Measurements from ENCODE around the gene IRF4.

IRF4 gene

DNA sequence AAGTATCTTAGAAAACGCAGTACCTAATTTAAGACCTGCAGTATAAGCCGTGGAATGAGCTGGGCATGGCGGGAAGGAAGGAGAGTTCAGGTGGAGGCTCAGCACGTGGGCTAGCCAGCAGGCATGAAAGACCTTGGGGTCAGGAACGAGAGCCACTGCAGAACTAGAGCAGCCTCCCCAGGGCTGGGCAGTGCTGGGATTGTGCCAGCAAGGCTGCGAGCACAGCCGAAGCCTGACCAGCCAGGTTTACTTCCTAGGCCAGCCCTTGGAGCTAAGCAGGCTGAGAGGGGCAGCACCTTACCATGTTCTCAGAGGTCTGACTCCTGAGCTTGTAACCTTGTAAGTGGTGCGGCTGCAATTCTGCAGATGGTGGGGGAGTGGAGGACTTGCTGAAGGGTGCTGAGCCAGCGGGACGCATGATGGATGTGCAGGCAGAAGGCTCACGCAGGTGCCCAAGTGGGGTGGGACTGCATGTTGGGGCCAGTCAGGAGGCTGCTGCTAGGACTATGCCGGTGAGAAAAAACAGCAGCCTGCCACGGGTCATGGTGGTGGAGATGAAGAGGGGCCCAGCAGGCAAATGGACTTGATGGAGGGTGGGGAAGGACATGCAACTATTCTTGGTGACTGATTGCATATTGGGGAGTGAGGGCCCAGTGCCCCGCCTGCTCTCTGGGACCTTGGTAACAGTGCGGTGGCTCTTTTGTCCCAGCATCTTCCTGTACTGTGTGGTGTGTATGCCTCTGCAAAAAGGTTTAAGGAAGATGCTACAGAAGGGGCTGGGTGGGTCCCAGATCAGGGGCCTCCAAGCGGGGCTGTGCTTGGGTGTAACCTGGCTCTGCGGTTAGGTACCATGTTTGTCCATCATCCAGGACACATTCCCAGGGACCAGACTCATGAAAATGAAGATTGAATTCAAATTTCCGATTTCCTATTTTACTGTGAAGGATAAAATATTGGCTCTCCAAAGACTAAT lies 37.6 kb upstream of the IRF4 start:
- no peak for DNase-seq

- DNase-seq = no peak
These were observed 36.8 kb upstream of the IRF4 start for GRCh38 chr6:354631-355280.

- no peak for DNase-seq
These were observed 36.0 kb upstream of the IRF4 start for GRCh38 chr6:355373-356208.

DNA sequence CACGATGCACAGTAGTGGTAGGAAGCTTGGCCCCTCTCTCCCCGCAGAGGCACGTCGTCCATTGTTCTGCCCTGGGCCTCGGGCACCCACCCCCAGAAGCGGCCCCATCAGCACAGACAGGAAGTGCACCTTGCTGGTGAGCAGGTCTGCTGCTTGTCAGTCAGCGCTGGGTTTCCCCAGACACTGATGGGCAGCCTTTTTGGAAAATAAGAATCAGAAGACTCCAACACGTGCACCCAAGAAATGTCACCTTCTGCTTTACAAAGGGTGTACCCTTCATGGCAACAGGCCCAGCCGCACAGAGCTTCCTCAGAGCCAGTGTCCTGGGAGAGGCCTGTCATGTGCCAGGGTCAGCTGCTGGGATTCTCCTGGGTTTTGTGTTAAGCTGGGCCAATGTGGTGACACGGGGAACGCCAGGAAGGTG lies 34.7 kb upstream of the IRF4 start:
- DNase-seq = no peak

GRCh38 chr6:357261-357790 lies 34.2 kb upstream of the IRF4 start:
- DNase-seq = no peak

GRCh38 chr6:357791-358341 lies 33.7 kb upstream of the IRF4 start:
- DNase-seq = no peak

GRCh38 chr6:358432-358831 lies 33.1 kb upstream of the IRF4 start:
- DNase-seq = no peak

DNA sequence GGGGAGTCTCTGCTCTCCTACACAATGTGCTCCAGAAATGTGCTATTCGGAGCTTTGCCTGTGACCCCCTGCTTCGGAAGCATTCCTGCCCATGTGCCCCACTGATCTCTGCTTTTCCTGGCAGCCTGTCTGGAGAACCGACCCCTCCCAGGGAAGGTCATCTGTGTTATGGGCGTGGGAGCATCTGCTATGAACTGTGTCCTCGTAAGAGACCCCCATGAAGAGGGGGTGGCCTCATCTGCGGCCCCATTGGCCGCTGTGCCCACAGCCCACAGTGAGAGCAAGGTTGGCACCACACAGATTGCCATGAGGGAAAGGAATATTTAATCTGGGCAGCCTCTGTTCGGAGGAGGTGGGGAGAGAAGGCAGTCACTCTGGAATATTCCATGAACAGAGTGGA lies 32.7 kb upstream of the IRF4 start:
- no peak for DNase-seq

DNA sequence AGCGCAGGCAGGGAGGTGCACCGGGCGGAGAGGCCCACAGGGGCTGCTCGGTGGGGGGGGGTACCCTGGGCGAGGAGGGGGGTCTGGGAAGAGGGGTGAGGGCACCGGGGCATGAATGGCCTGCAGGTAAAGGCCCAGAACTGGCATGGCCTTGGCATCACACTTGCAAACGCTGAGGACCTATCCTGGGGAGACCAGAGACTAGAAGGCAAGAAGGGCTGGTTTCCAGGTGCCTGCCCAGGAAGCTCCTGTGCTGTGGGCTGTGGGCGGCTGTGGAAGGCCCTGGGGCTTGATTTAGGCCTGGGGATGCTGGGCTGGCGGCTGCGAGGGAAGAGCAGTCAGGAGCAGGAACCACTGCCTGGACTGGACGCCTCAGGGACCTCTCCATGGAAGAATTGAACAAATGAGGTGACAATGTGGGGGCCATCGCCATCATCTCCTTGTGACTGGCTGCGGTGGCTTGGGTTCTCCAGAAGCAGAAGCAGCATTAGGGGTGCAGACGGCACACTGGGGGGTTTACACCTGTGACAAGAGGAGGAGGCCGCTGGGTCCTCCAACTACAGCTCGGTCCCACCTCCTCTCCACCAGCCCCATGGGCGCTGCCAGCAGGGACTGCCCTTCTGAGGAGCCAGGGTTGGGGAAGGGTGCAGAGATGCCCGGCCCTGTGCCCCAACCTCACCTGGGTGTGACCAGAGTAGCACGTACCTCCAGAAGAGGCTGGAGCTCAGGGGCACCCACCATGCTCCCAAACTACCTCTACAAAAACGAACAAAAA lies 32.1 kb upstream of the IRF4 start:
- no peak for DNase-seq

GRCh38 chr6:360349-360748 lies 31.2 kb upstream of the IRF4 start:
- no peak for DNase-seq

GRCh38 chr6:360764-361373 lies 30.7 kb upstream of the IRF4 start:
- no peak for DNase-seq

DNA sequence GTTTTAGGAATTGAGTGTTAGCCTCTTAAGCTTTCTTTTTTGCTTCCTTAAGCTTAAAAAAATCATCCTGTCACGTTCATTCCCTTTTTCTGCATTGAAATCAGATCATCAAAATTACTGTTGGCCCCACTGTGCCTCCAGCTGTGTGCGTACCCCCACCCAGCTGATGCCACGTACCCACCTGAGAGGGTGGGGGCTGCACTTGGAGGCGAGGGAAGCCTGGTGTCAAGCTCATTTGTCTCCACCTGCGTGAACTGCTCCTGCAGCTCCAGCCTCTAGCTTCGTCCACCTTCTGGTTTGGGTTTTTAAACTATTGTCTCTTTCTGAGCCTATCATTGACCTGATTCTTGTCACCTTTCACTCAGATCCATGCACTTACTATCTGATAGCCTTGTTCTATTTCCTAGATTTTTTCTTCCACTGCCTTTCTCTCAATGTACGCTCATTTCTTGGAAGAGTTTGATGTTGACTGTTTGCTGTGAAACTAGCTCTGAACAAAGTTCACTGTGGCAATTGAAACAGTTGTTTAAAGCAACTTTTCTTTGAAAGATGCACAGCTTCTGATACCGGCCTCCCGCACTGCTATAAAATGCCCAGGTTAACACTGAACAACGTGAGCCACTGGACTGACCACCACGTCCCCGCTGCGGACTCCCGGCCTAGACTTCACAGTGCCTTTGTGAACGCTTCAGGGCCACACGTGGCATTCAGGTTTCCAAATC lies 30.0 kb upstream of the IRF4 start:
- no peak for DNase-seq

GRCh38 chr6:362231-362923 lies 29.2 kb upstream of the IRF4 start:
- no peak for DNase-seq

- no peak for DNase-seq
These were observed 28.7 kb upstream of the IRF4 start for GRCh38 chr6:362924-363249.

DNA sequence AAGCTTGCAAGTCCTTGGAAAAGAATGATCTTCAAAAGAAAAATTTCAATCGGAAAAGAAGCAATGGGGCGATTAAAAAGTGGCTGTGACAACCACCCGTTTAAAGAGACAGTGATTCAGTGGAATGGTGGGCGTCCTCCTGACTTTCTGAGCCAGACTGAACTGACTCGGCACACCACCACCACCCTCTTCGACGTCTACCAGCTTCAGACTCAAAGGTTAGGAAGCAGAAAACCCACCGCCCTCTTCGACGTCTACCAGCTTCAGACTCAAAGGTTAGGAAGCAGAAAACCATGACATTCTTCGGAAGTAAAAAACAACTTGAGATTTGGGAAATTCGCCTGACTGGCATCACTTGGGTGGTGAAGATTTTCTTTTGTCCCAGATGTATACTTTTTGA lies 28.3 kb upstream of the IRF4 start:
- no peak for DNase-seq

DNA sequence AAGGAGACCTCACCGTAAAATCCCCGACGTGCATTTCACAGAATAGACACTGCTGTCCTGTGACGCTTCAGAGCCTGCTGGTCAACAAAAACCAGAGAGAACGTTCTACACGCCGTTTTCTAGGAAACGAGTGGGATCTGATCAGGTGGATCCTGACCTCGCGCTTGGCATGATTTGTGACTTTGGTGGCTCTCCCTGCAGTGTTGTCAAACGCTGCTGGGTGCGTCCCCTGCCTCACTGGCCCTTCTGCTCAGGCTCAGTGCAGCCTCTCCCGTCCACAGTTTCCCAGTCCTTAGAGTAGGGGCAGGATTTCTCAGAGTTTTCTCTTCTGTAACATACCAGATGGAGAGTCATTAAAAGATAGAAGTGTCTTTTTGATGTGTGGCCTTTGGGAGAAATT lies 27.6 kb upstream of the IRF4 start:
- no peak for DNase-seq

GRCh38 chr6:364609-365540 lies 26.7 kb upstream of the IRF4 start:
- DNase-seq = no peak

DNA sequence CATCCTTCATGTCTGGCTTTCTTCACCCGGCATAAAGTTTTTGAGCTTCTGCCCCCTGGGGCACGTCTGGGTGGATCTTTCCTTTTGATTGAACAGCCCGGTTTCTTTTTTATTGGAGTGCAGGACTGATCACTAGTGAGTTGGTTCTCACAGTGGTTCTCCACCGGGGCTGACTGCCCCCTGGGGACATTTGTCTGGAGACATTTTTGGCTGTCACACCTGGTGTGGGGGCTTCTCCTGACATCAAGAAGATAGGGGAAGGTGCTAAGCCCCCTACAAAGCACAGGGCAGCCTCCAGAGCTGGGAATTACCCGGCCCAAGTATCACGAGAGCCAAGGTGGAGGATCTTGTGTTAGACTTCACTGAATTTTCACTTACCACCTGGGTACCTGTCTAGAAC lies 25.7 kb upstream of the IRF4 start:
- DNase-seq = no peak
